GM23248 (cell line): ENCODE data around the gene CSNK2B. TPM values are rescaled to one million over a fixed set of nuclear protein-coding genes. Genes with fewer than 3 reads are reported as not detected.

Source experiments
- DNase-seq: peaks from one replicate; pipeline ENCODE4 v3.0.0-alpha.2; 2015
- H2AFZ ChIP-seq: fragments of 200-600 bp; sonication (generic); 2 replicates; pipeline ENCODE4 v1.6.1; 2016; ENCODE audit warnings: antibody characterized with exemption
- H3F3A ChIP-seq: fragments of 200-600 bp; sonication (generic); 2 replicates; pipeline ENCODE4 v1.6.1; 2016; ENCODE audit warnings: mild to moderate bottlenecking, antibody characterized with exemption, mixed run types; ENCODE audit not compliant: insufficient read depth
- H3K27ac ChIP-seq: fragments of 200-600 bp; sonication (generic); 2 replicates; pipeline ENCODE4 v1.5.1; 2016; ENCODE audit warnings: mild to moderate bottlenecking
- H3K27me3 ChIP-seq: fragments of 200-600 bp; sonication (generic); replicated peaks from 2 replicates; pipeline ENCODE4 v1.6.1; 2016; ENCODE audit warnings: mild to moderate bottlenecking; ENCODE audit not compliant: insufficient read depth
- H3K36me3 ChIP-seq: fragments of 200-600 bp; sonication (generic); 2 replicates; pipeline ENCODE4 v1.6.1; 2016; ENCODE audit warnings: low read depth, mild to moderate bottlenecking
- H3K4me1 ChIP-seq: fragments of 200-600 bp; sonication (generic); 2 replicates; pipeline ENCODE4 v1.6.1; 2016; ENCODE audit warnings: mild to moderate bottlenecking; ENCODE audit not compliant: insufficient read depth
- H3K4me2 ChIP-seq: fragments of 200-600 bp; sonication (generic); one replicate; pipeline ENCODE4 v1.6.1; 2016; ENCODE audit warnings: mild to moderate bottlenecking; ENCODE audit not compliant: unreplicated experiment
- H3K4me3 ChIP-seq: fragments of 200-600 bp; sonication (generic); 2 replicates; pipeline ENCODE4 v1.5.1; 2016; ENCODE audit warnings: mild to moderate bottlenecking
- H3K79me2 ChIP-seq: fragments of 200-600 bp; sonication (generic); 2 replicates; pipeline ENCODE4 v1.6.1; 2016; ENCODE audit warnings: mild to moderate bottlenecking; ENCODE audit not compliant: insufficient read depth
- H3K9ac ChIP-seq: fragments of 200-600 bp; sonication (generic); 2 replicates; pipeline ENCODE4 v1.6.1; 2016; ENCODE audit warnings: mild to moderate bottlenecking
- H3K9me2 ChIP-seq: fragments of 200-600 bp; sonication (generic); 2 replicates; pipeline ENCODE4 v1.6.1; 2016; ENCODE audit warnings: mixed run types, mild to moderate bottlenecking, moderate library complexity; ENCODE audit not compliant: insufficient read depth
- H3K9me3 ChIP-seq: fragments of 200-600 bp; sonication (generic); one replicate; pipeline ENCODE4 v1.6.1; 2017; ENCODE audit warnings: low read depth
- H4K20me1 ChIP-seq: fragments of 200-600 bp; sonication (generic); 2 replicates; pipeline ENCODE4 v1.6.0; 2016; ENCODE audit not compliant: insufficient read depth
- EZH2 ChIP-seq: fragments of 200-600 bp; sonication (generic); IDR thresholded peaks from 2 replicates; pipeline ENCODE4 v1.6.1; 2018; ENCODE audit warnings: antibody characterized with exemption, mild to moderate bottlenecking; ENCODE audit not compliant: insufficient read depth, poor library complexity, severe bottlenecking
- EZH2phosphoT487 ChIP-seq: fragments of 200-600 bp; sonication (generic); IDR thresholded peaks from 2 replicates; pipeline ENCODE4 v1.6.1; 2018; ENCODE audit warnings: antibody characterized with exemption, moderate library complexity, mild to moderate bottlenecking, low read depth; ENCODE audit not compliant: insufficient read depth
- WGBS, 2 experiments: methylation state at CpG; one replicate each; pipeline ENCODE4 v1.1.6; 2015 to 2017; ENCODE audit warnings: low lambda C conversion rate in 2 of 2, low coverage in 1 of 2; ENCODE audit errors: missing lambda C conversion rate in 2 of 2; 5-methylcytosine and 5-hydroxymethylcytosine counted together
- in situ Hi-C: fragments of 300-500 bp; cut with MboI; formaldehyde crosslinking; loops from 2 replicates; pipeline ENCODE4 v1.15.0; 2020
- polyA plus RNA-seq: library from polyadenylated mRNA; unstranded; fragments of >200 nt; fragmentation: Nextera tagmentation; extraction: Ambion mirVana; gene quantifications from 2 replicates; pipeline ENCODE4 v1.2.1, GENCODE V29; 2016
- total RNA-seq: library from RNA; depleted of rRNA; stranded (reverse); fragments of >200 nt; shearing (Covaris generic); gene quantifications from 2 replicates; pipeline ENCODE4 v1.2.3, GENCODE V29; 2014

The CSNK2B gene
- total and polyA plus RNA-seq, 2 experiments from 2014 or later: 224 to 256 TPM

DNA sequence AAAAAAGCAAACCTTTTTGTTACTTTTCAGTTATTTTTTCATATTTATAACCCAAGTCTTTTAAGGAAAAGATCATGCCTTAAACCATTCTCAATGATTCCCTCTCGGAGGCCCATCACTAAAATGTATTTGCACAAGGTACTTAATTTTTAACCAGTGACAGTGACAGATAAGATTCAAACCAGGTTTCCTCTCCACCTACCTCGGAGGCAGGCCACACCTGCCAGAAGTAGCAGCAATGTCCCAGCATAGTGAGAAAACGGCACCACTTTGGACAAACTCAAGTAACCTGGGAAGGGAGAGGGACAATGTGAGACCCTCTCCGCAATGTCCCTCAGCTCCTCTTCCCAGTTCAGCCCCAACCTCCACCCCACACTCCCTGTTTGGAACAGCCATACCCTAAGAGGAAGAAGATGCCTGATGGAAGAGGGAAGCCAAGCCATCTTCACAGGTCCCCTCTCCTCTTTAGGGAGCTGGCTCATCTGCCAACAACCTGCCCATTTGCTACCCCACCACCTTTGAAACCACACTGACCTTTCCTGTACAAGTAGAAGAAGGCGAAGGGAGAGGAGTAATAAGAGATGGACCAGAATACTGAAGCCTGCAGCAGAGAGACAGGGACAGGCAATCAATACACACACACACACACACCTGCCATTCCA is 35.0 kb downstream of the CSNK2B start:
- H3K9ac ChIP-seq: peak overlapping the region; percentile 86; the same call in 1 of the 2 replicates
- H3K4me1 ChIP-seq: peaks cover 8% of the 10 kb centered on the region
- no peaks in the 10 kb centered on the region for H3K9me3 ChIP-seq
- peaks cover 36% of the 10 kb centered on the region for H3K79me2 ChIP-seq
- no peak overlapping the region for H3K27ac ChIP-seq
- H3K9me2 ChIP-seq: no peaks in the 10 kb centered on the region
- H3K27me3 ChIP-seq: no peaks in the 10 kb centered on the region
- no peak overlapping the region for H3K4me3 ChIP-seq
- TF ChIP-seq EZH2phosphoT487 (no peak), EZH2 (no peak)
- H3F3A ChIP-seq: no peaks in the 10 kb centered on the region
- no peak for DNase-seq
- WGBS, 2 experiments: 83 to 88% methylated on average over 5 of the region's 5 CpGs
- H3K4me2 ChIP-seq: no peak overlapping the region
- peaks cover 6% of the 10 kb centered on the region; the same call in 1 of the 2 replicates for H3K36me3 ChIP-seq
- in situ Hi-C loops: no loop called here
- no peaks in the 10 kb centered on the region for H4K20me1 ChIP-seq
- H2AFZ ChIP-seq: no peak overlapping the region

- no peaks in the 10 kb centered on the region for H3K9me3 ChIP-seq
- peak; percentile 56 for DNase-seq
- peak overlapping the region; percentile 96 for H2AFZ ChIP-seq
- H4K20me1 ChIP-seq: no peaks in the 10 kb centered on the region
- H3K4me3 ChIP-seq: peak overlapping the region; percentile 96
- H3K36me3 ChIP-seq: peaks cover 6% of the 10 kb centered on the region; the same call in 1 of the 2 replicates
- no peaks in the 10 kb centered on the region for H3K27me3 ChIP-seq
- TF ChIP-seq EZH2: no peak
- no peak for TF ChIP-seq EZH2phosphoT487
- H3K9ac ChIP-seq: peak overlapping the region; percentile 86
- in situ Hi-C loops: no loop called here
- WGBS, 2 experiments: 25 to 29% methylated on average over 7 of the region's 7 CpGs
- H3K79me2 ChIP-seq: peaks cover 36% of the 10 kb centered on the region
- H3K4me2 ChIP-seq: peak overlapping the region; percentile 99
- peaks cover 8% of the 10 kb centered on the region for H3K4me1 ChIP-seq
- no peaks in the 10 kb centered on the region for H3F3A ChIP-seq
- H3K9me2 ChIP-seq: no peaks in the 10 kb centered on the region
- H3K27ac ChIP-seq: peak overlapping the region; percentile 90
Observed at GRCh38 chr6:31701666-31702404, 36.0 kb downstream of the CSNK2B start.

DNA sequence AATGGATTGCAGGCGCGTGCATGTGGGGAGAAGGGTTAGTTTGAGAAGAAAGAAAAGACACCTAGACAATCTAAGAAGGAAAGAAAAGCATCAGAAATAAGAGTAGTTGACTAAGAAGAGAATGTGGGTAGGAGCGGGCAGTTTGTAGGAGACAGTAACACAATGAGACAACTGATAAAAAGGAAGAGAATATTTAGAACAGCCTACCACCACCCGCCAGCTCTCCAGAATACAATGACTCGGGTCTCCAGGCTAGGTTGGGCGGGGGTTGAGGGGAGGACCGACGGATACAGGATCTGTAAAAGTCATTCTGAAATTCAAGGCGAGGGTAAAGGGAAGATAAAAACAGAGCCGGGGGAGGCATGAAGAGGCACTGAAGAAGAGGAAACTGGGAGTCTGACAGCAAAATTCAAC is 36.5 kb downstream of the CSNK2B start:
- DNase-seq: no peak
- TF ChIP-seq EZH2phosphoT487 (no peak), EZH2 (no peak)
- 1 to 2% methylated on average over 10 of the region's 10 CpGs for WGBS, 2 experiments

DNA sequence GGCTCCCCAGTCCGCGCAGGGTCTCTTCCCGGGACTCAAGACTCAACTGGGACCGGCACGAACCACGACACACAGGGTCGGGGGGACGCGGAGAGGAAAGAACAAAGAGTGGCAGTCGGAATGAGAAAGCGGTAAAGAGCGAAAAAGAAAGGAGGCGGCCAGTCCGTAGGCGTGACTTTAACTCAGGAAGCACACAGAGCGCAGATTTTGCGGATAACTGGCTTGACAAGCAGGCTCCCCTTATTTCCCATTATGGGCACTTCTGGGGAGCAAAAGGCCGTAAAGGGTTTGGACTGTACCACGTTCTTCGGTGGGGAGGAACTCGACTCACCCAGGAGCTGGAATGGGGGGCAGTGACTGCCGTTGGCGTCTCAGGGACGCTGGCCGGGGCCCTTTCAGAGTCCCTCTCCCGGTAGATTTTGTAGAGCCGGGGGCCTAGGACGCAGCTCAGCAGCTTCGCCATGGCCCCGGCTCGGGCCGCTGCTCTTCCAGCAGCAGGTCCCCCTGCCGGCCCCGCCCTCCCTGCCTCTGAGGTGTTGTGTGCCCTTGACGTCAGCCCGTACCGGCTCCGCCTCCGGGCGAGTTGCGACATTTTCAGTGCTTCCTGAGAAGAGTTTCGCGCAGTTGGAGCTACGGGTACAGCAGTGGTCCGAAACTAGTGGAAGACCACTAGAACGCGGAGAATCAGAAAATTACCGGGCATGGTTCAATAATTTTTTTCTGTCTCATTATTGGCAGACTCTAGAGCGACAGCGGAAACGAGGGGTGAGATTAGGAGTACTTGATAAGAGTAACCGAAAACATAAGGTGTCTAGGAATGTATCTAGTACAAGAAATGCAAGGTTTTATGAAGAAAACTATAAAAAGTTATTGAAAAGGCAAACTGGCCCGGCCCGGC is 37.2 kb downstream of the CSNK2B start, which contains the start of gene ABHD16A:
Gene ABHD16A, minus strand, starts transcription at position 506 of the 898 bp plus-strand sequence. Its CDS starts 43 bp downstream, at position 463.
- peaks cover 6% of the 10 kb centered on the region; the same call in 1 of the 2 replicates for H3K36me3 ChIP-seq
- peak within 1 kb of the TSS; percentile 86 for H3K9ac ChIP-seq
- WGBS, 2 experiments: 2% methylated on average over 48 to 54 of the region's 54 CpGs
- no peaks in the 10 kb centered on the region for H3F3A ChIP-seq
- H3K27ac ChIP-seq: peak within 1 kb of the TSS; percentile 90
- no peaks in the 10 kb centered on the region for H3K9me2 ChIP-seq
- peaks cover 36% of the 10 kb centered on the region for H3K79me2 ChIP-seq
- no peak for TF ChIP-seq EZH2
- TF ChIP-seq EZH2phosphoT487: no peak
- peak; percentile 99 for DNase-seq
- no peaks in the 10 kb centered on the region for H4K20me1 ChIP-seq
- no peaks in the 10 kb centered on the region for H3K9me3 ChIP-seq
- H3K4me2 ChIP-seq: peak within 1 kb of the TSS; percentile 99
- in situ Hi-C loops: no loop called here
- H3K27me3 ChIP-seq: no peaks in the 10 kb centered on the region
- peak within 1 kb of the TSS; percentile 96 for H3K4me3 ChIP-seq
- peaks cover 8% of the 10 kb centered on the region for H3K4me1 ChIP-seq
- peak within 1 kb of the TSS; percentile 96 for H2AFZ ChIP-seq

More for the DNA sequence above, 36.5 kb downstream of the CSNK2B start:
- Histone ChIP-seq H3K27me3 (no peaks in the 10 kb centered on the region), H3F3A (no peaks in the 10 kb centered on the region), H3K9me2 (no peaks in the 10 kb centered on the region), H3K4me1 (peaks cover 8% of the 10 kb centered on the region), H3K4me3 (peak overlapping the region; percentile 96), H2AFZ (peak overlapping the region; percentile 96), H3K9ac (peak overlapping the region; percentile 86), H3K4me2 (peak overlapping the region; percentile 99), H4K20me1 (no peaks in the 10 kb centered on the region), H3K9me3 (no peaks in the 10 kb centered on the region), H3K79me2 (peaks cover 36% of the 10 kb centered on the region), H3K27ac (peak overlapping the region; percentile 90), H3K36me3 (peaks cover 6% of the 10 kb centered on the region; the same call in 1 of the 2 replicates)
- in situ Hi-C loops: no loop called here
